AG10803 (cell line): ENCODE results near the gene TNFRSF12A.

Experiments used
- DNase-seq: peaks from one replicate; pipeline ENCODE4 v3.0.0; 2010; ENCODE audit warnings: low read depth
- H3K4me3 ChIP-seq: 2 replicates; pipeline ENCODE4 v1.5.1; 2011; ENCODE audit warnings: mild to moderate bottlenecking, low read length, control low read depth
- CTCF ChIP-seq: conservative IDR thresholded peaks from 2 replicates; pipeline ENCODE4 v1.5.1; 2011; ENCODE audit warnings: mild to moderate bottlenecking, low read length, control low read depth, inconsistent platforms

TNFRSF12A gene

GRCh38 chr16:3057181-3058138 is 37.3 kb downstream of the TNFRSF12A start:
- 0 out of 2 replicates have a peak overlapping the region, but pooled peaks have one; percentile 9 for H3K4me3 ChIP-seq
- no peak for TF ChIP-seq CTCF
- no peak for DNase-seq

- peak overlapping the region; percentile 83 for H3K4me3 ChIP-seq
- peak; percentile 12 for DNase-seq
- no peak for TF ChIP-seq CTCF
Observed at GRCh38 chr16:3058139-3059030, 38.2 kb downstream of the TNFRSF12A start.

GRCh38 chr16:3059041-3059722 is 39.0 kb downstream of the TNFRSF12A start:
- peak; percentile 88 for DNase-seq
- H3K4me3 ChIP-seq: peak overlapping the region; percentile 83
- TF ChIP-seq CTCF: peak; percentile 49

GRCh38 chr16:3059723-3060242 is 39.6 kb downstream of the TNFRSF12A start:
- no peak for DNase-seq
- peak overlapping the region; percentile 54 for H3K4me3 ChIP-seq
- no peak for TF ChIP-seq CTCF

- no peak for TF ChIP-seq CTCF
- DNase-seq: no peak
- H3K4me3 ChIP-seq: no peak overlapping the region
Observed at GRCh38 chr16:3060339-3061127, 40.4 kb downstream of the TNFRSF12A start.

- no peak for TF ChIP-seq CTCF
- no peak overlapping the region for H3K4me3 ChIP-seq
- no peak for DNase-seq
Observed at GRCh38 chr16:3062553-3062952, 42.4 kb downstream of the TNFRSF12A start.
